Measurements from ENCODE around the gene SLC25A53. TPM values are rescaled to one million over a fixed set of nuclear protein-coding genes. Genes with fewer than 3 reads are reported as not detected.

SLC25A53 gene
- total RNA-seq, 4 donors from 2014 or later, result 5.2 to 10.0 (median 7.1) TPM

Other genes starting within 250 kb of the SLC25A53 start
- not detected for gene TMSB15B, start 194.4 kb downstream of the SLC25A53 start, total RNA-seq
- gene H2BW1, start 143.3 kb downstream of the SLC25A53 start, total RNA-seq, result not detected
- gene H2BW2, start 117.1 kb downstream of the SLC25A53 start, total RNA-seq, result not detected
- gene TMSB15C, start 80.8 kb downstream of the SLC25A53 start, total RNA-seq, result under 1 TPM in 2 of 4 donors, not detected in 2; 0.09 to 0.41 TPM
- gene ZCCHC18, start 44.5 kb downstream of the SLC25A53 start, total RNA-seq, result not detected
- 10 to 100 TPM; 13.4 to 23.4 (median 17.8) TPM for gene FAM199X, start 9.4 kb upstream of the SLC25A53 start, total RNA-seq
- not detected for gene ESX1, start 97.9 kb upstream of the SLC25A53 start, total RNA-seq

Measured in gastrocnemius medialis (tissue), 4 donors.